A673 (cell line): ENCODE data around the gene MORN5. TPM values are rescaled to one million over a fixed set of nuclear protein-coding genes. Genes with fewer than 3 reads are reported as not detected.

ENCODE experiments used
- BruUV-seq: library from RNA; stranded (reverse); fragments of 400-500 nt; replicated peaks from 2 replicates; lab custom pipeline; 2021; lab: Mats Ljungman, UMichigan
- CTCF ChIA-PET: fragments of 300-600 bp; sonication (Branson Sonifier 250); formaldehyde crosslinking; loops from one replicate; lab custom pipeline; 2022; ENCODE audit warnings: antibody characterized with exemption; lab: Charles Lee
- POLR2A ChIA-PET: fragments of 300-600 bp; sonication (Branson Sonifier 250); formaldehyde crosslinking; loops from one replicate; lab custom pipeline; 2022; ENCODE audit warnings: antibody characterized with exemption; ENCODE audit not compliant: low non-redundant PET; lab: Charles Lee
- DNase-seq: peaks from one replicate; pipeline ENCODE4 v3.0.0-alpha.2; 2015; ENCODE audit warnings: low spot score
- H3K27ac ChIP-seq: fragments of 200-600 bp; sonication (generic); 2 replicates; pipeline ENCODE4 v1.5.1; 2016; ENCODE audit warnings: mixed run types, low read depth, mild to moderate bottlenecking, mixed read lengths, antibody characterized with exemption, low read length; ENCODE audit not compliant: poor library complexity, severe bottlenecking
- H3K27me3 ChIP-seq: fragments of 200-600 bp; sonication (generic); replicated peaks from 2 replicates; pipeline ENCODE4 v1.6.1; 2017; ENCODE audit warnings: mixed run types, low read depth, mild to moderate bottlenecking, mixed read lengths, antibody characterized with exemption, low read length; ENCODE audit not compliant: insufficient read depth, poor library complexity
- H3K36me3 ChIP-seq: fragments of 200-600 bp; sonication (generic); 2 replicates; pipeline ENCODE4 v1.6.1; 2016; ENCODE audit warnings: mixed run types, mild to moderate bottlenecking, mixed read lengths, antibody characterized with exemption, low read length; ENCODE audit not compliant: insufficient read depth, poor library complexity, severe bottlenecking
- H3K4me1 ChIP-seq: fragments of 200-600 bp; sonication (generic); 2 replicates; pipeline ENCODE4 v1.6.1; 2017; ENCODE audit warnings: mixed run types, mild to moderate bottlenecking, mixed read lengths, antibody characterized with exemption, low read length; ENCODE audit not compliant: insufficient read depth, poor library complexity, severe bottlenecking
- H3K4me3 ChIP-seq: fragments of 200-600 bp; sonication (generic); 2 replicates; pipeline ENCODE4 v1.5.1; 2016; ENCODE audit warnings: low read depth, mixed run types, mild to moderate bottlenecking, mixed read lengths, low read length; ENCODE audit not compliant: poor library complexity, severe bottlenecking
- H3K9me3 ChIP-seq: fragments of 200-600 bp; sonication (generic); 2 replicates; pipeline ENCODE4 v1.6.1; 2016; ENCODE audit warnings: mixed run types, low read depth, mild to moderate bottlenecking, mixed read lengths, antibody characterized with exemption, low read length; ENCODE audit not compliant: poor library complexity, severe bottlenecking
- CTCF ChIP-seq: fragments of 300-800, 200-600 bp; sonication (generic); conservative IDR thresholded peaks from 2 replicates; pipeline ENCODE4 v1.5.1; 2017; ENCODE audit warnings: low read depth, mild to moderate bottlenecking, antibody characterized with exemption, low read length, moderate library complexity, mixed read lengths
- EZH2 ChIP-seq: fragments of 200-600 bp; sonication (generic); IDR thresholded peaks from 2 replicates; pipeline ENCODE4 v1.6.1; 2017; ENCODE audit warnings: borderline replicate concordance, low read depth, mild to moderate bottlenecking, mixed read lengths, antibody characterized with exemption, low read length; ENCODE audit not compliant: poor library complexity, severe bottlenecking
- intact Hi-C: fragments of 100-400 bp; cut with micrococcal nuclease; formaldehyde crosslinking; loops from one replicate; pipeline ENCODE4 v1.10.0; 2022; ENCODE audit not compliant: unreplicated experiment
- total RNA-seq: library from RNA; stranded (reverse); gene quantifications from 2 replicates; pipeline ENCODE4 v1.2.3, GENCODE V29; 2021

The MORN5 gene
- total RNA-seq, 1 experiment from 2014 or later, result not detected

- no peak for TF ChIP-seq EZH2
- TF ChIP-seq CTCF, result no peak
- DNase-seq, result no peak
- Histone ChIP-seq H3K4me1 (no peaks in the 10 kb centered on the region), H3K27me3 (no peaks in the 10 kb centered on the region), H3K9me3 (no peaks in the 10 kb centered on the region), H3K4me3 (no peak overlapping the region), H3K36me3 (peaks cover 53% of the 10 kb centered on the region), H3K27ac (no peak overlapping the region)
- BruUV-seq, result no TSS peak
- POLR2A ChIA-PET, result no interaction called here
- CTCF ChIA-PET, result no interaction called here
- intact Hi-C loops, result no loop called here
Observed at GRCh38 chr9:122145592-122145863, 14.2 kb upstream of the MORN5 start.

- Histone ChIP-seq H3K4me3 (no peak overlapping the region), H3K27me3 (no peaks in the 10 kb centered on the region), H3K36me3 (peaks cover 18% of the 10 kb centered on the region), H3K9me3 (no peaks in the 10 kb centered on the region), H3K4me1 (no peaks in the 10 kb centered on the region), H3K27ac (no peak overlapping the region)
- CTCF ChIA-PET, result no interaction called here
- intact Hi-C loops, result loop anchor here (10.0 kb wide), 1 partner anchor 113 kb away; the partner anchor contains the start of genes MRRF and RBM18
- TF ChIP-seq EZH2 (no peak), CTCF (no peak)
- POLR2A ChIA-PET, result no interaction called here
- no TSS peak for BruUV-seq
- DNase-seq, result no peak
Observed at GRCh38 chr9:122151267-122151828, 8.4 kb upstream of the MORN5 start.

GRCh38 chr9:122155796-122156195 is 3.9 kb upstream of the MORN5 start:
- no peaks in the 10 kb centered on the region for H3K36me3 ChIP-seq
- H3K9me3 ChIP-seq, result no peaks in the 10 kb centered on the region
- POLR2A ChIA-PET, result no interaction called here
- BruUV-seq, result no TSS peak
- intact Hi-C loops, result loop anchor here (10.0 kb wide), 1 partner anchor 109 kb away; the partner anchor contains the start of genes MRRF and RBM18
- H3K4me1 ChIP-seq, result no peaks in the 10 kb centered on the region
- DNase-seq, result no peak
- H3K27me3 ChIP-seq, result no peaks in the 10 kb centered on the region
- H3K27ac ChIP-seq, result no peak overlapping the region
- CTCF ChIA-PET, result no interaction called here
- TF ChIP-seq CTCF (no peak), EZH2 (no peak)
- H3K4me3 ChIP-seq, result no peak overlapping the region
